Measurements from ENCODE around the gene ITGB4. TPM values are rescaled to one million over a fixed set of nuclear protein-coding genes. Genes with fewer than 3 reads are reported as not detected.

The ITGB4 gene
- total RNA-seq, 1 donor from 2014 or later, result 2.7 TPM

- DNase-seq, result no peak
Measured at GRCh38 chr17:75791254-75791653, 70.0 kb downstream of the ITGB4 start.

- DNase-seq, result no peak
Measured at GRCh38 chr17:75793460-75793859, 72.2 kb downstream of the ITGB4 start.

GRCh38 chr17:75795820-75796607 lies 74.8 kb downstream of the ITGB4 start:
- no peak for DNase-seq

DNA sequence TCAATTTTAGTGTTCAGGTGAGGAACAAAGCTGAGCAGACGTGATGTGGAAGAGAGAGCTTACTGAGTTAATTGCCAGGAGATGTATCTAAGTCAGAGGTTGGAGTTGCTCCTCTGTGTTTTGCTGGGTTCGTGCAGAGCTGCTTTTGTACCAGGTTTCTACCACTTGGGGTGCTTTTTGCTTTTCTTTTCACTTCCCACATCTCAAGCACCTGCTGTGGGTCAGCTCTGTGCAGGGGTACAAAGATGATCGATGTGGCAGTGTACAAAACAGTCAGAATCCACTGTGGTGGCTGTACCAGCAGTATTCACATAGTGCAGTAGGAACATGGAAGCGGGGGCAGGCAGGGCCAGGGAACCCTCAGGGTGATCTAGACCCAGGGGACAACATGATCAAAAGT lies 78.1 kb downstream of the ITGB4 start:
- DNase-seq, result no peak

DNA sequence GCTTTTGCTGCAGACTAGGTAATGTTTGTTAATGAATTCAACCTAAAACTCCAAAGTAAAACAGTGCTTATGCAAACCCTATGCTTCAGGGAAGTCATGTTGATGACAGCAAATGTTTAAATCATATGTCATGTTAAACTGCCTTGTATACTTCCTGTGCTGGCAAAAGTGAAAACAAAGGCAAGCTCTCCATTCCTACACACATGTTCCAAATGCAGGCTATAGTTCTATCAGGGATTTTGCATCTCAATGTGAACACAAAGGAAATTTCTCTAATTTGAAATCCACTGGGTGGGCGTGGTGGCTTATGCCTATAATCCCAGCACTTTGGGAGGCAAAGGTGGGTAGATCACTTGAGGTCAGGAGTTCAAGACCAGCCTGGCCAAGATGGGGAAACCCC lies 82.6 kb downstream of the ITGB4 start:
- DNase-seq, result no peak

GRCh38 chr17:75806822-75807500 lies 85.7 kb downstream of the ITGB4 start:
- DNase-seq, result no peak

Other genes with a start within 250 kb of the ITGB4 start
- 4.8 TPM for gene CASKIN2, start 205.9 kb upstream of the ITGB4 start, total RNA-seq
- gene TSEN54, start 204.9 kb upstream of the ITGB4 start, total RNA-seq, result 8.1 TPM
- gene LLGL2, start 195.8 kb upstream of the ITGB4 start, total RNA-seq, result 2.7 TPM
- 15.9 TPM for gene MYO15B, start 133.7 kb upstream of the ITGB4 start, total RNA-seq
- 0.47 TPM for gene SMIM5, start 88.0 kb upstream of the ITGB4 start, total RNA-seq
- 9.8 TPM for gene RECQL5, start 54.3 kb upstream of the ITGB4 start, total RNA-seq
- 34.0 TPM for gene SAP30BP, start 54.1 kb upstream of the ITGB4 start, total RNA-seq
- gene GALK1, start 43.7 kb downstream of the ITGB4 start, total RNA-seq, result 11.4 TPM
- 29.2 TPM for gene UNK, start 63.3 kb downstream of the ITGB4 start, total RNA-seq
- gene UNC13D, start 122.9 kb downstream of the ITGB4 start, total RNA-seq, result 1.1 TPM
- 25.9 TPM for gene WBP2, start 133.9 kb downstream of the ITGB4 start, total RNA-seq
- gene TRIM47, start 157.1 kb downstream of the ITGB4 start, total RNA-seq, result 12.3 TPM
- gene TRIM65, start 175.5 kb downstream of the ITGB4 start, total RNA-seq, result 11.9 TPM
- 30.7 TPM for gene MRPL38, start 183.4 kb downstream of the ITGB4 start, total RNA-seq
- gene FBF1, start 219.6 kb downstream of the ITGB4 start, total RNA-seq, result 10.1 TPM

All from occipital lobe (tissue), 2 donors.